Stromal cell of bone marrow (primary cell): ENCODE measurements around the gene TRAF7.
"Not testable (repeated sequence)": the region's sequence is repeated elsewhere in the genome, so short reads cannot be mapped to it uniquely, and the experiment has no call there.

ENCODE experiments used
- DNase-seq: peaks from one replicate; pipeline ENCODE4 v3.0.0-alpha.2; 2012; ENCODE audit warnings: low read depth

TRAF7 gene

DNA sequence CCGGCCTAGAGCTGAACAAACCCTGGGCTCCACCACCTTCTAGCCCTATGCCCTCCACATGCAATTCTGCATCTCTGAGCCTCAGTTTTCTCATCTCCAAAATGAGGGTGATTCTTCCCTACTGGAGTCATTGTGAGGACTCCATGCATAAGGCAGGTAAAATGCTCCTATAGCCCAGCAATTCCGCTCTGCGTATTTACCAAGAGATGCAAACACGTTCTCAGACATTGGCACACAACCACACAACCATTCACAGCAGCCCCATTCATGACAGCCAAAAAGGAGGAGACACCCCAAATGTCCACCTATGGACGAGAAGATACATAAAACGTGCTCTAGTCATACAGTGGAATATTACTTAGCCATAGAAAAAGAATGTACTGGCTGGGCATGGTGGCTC lies 44.7 kb downstream of the TRAF7 start:
- no peak for DNase-seq

DNA sequence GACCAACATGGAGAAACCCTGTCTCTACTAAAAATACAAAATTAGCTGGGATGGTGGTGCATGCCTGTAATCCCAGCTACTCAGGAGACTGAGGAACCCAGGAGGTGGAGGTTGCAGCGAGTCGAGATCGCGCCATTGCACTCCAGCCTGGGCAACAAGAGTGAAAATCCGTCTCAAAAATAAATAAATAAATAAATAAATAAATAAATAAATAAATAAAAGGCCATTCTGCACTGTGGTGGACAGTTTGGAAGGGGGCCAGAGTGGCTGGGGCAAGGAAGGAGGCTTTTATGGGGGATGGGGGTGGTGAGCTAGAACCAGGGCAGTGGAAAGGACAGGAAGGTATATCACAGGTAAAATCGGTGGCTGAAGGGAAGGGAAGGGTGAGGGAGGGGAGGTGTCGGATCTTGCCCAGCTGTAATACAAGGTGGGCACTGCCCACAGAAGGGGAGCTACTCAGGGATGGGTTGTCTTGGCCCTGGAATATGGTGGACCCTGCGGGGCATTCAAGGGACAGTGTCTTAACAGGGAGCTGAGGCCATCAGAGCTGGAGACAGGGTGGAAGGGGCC lies 47.6 kb downstream of the TRAF7 start:
- not testable (repeated sequence) for DNase-seq

DNA sequence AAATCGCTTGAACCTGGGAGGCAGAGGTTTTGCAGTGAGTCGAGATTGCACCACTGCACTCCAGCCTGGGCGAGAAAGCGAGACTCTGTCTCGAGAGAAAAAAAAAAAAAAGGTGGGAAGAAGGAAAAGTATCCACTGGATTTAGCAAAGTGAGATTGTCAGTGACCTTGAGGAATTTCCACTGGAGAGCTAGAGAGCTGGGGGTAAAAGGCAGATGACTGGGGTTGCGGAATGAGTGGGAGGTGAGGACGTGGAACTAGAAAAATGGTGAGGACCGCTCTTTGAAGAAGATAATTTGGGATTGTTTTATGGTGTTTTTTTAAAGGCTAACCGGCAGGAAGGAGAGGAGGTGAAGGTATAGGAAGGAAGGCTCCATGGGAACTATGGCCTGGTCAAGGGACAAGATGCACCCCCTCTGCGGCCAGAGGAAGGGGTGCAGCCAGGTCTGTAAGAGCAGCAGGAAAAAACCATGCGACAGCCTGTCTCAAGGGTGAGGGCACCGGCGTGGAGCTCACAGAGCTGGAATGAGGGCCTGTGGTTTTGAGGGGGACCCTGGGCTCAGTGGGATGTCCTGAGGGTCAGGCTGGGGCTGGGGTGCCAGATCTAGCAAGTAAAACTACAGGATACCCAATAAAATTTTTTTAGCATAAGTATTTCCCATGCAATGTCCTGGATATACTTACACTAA lies 49.0 kb downstream of the TRAF7 start:
- no peak for DNase-seq

DNA sequence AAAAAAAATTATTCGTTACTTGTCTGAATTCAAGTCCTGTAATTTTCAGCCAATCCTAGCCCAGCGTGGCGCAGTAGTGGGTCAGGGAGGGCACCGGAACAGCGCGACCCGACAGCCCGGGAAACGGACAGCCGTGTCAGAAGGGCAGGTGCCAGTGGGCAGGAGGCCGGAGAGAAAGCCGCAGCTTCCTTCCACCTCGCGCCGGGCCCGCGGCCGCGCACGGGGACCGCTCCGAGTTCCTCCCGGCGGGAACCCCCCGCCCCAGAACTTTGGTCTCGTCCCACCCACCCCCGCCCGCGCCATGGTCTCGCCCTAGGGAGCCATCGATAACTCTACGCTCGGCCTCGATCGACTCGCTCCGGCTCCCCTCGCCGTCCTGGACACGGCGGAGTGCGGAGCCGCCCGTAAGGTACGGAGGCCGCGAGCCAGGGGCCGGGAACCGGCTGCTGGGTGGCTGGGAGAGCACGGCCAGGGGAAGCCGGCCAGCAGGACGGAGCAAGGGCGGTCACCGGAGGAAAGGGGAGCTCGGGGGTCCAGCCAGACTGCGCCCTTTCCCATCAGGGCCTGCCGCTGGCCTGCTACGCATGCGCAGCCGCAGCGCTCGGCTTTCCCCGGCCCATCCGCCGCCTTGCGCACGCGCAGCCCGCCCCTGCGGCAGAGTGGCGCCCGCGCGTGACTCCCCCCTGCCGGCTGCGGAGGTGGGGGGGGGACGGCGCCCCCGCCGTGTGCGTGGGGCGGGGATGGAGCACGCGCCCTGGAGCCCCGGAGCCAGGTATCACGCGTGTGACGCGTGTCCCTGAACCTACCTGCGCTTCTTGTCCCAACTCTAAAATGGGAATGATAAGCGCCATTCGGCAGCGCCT lies 49.8 kb downstream of the TRAF7 start, which contains the start of gene MLST8:
Gene MLST8 (plus strand): TSS at position 351 of the 863 bp plus-strand sequence. CDS start 632 bp downstream, outside the sequence.
- DNase-seq, result peak; percentile 61

DNA sequence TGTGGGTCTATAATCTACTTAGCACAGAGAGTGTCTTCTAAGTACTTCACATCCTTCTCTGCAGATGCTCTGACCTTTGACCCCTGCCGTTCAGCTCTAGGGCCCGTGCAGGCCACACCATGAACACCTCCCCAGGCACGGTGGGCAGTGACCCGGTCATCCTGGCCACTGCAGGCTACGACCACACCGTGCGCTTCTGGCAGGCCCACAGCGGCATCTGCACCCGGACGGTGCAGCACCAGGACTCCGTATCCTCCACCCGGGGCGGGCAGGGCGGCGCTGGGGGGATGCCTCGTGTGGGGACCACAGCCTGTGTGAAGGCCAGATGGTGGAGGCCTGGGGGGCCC lies 50.4 kb downstream of the TRAF7 start:
- DNase-seq, result no peak

DNA sequence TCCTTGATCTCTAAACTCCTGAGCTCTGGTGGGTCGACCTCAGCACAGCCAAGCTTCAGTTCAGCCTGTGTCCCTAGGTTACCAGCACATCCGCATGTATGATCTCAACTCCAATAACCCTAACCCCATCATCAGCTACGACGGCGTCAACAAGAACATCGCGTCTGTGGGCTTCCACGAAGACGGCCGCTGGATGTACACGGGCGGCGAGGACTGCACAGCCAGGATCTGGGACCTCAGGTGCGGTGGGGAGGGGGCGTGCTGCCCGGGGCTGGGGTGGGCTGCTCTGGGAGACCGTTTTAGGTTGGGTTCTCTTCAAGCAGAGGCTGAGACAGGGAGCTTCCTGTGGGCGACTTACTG lies 50.8 kb downstream of the TRAF7 start:
- no peak for DNase-seq

DNA sequence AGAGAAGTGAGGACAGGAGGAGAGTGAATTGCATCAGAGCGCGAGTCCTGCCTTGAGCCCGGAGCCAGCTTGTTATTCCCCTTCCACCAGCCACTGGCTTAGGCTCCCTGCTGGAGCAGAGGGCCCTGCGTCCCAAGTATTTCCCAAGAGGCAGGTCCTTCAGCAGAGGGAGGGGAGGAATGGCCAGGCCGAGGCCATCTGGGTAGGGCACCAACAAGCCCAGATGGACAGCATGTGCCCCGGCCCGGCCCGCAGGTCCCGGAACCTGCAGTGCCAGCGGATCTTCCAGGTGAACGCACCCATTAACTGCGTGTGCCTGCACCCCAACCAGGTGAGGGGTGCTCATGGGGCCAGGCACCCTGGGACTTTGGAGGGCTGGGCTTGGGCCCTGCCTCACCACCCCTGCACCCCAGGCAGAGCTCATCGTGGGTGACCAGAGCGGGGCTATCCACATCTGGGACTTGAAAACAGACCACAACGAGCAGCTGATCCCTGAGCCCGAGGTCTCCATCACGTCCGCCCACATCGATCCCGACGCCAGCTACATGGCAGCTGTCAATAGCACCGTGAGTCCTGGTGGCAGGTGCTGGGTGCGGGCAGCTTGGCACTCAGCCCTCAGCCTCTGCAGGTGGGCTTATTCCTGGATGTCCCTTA lies 51.3 kb downstream of the TRAF7 start:
- DNase-seq, result no peak

DNA sequence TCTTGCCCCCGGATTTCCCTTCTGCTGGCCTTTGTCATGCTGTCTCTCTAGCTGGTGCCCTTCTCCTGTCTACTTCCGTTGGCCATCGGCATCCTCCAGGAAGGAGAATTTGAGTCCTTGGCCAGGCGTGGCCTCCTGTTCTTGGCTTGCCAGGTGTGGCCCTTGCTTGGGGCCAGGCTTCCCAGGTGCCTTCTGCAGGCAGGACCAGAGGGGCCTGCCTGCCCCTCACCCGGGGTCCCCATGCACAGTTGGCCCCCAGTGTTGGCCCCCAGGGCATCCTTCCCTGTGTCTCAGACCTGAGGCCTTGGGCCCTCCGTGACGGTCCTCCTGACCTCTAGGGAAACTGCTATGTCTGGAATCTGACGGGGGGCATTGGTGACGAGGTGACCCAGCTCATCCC lies 52.3 kb downstream of the TRAF7 start:
- DNase-seq, result no peak

DNA sequence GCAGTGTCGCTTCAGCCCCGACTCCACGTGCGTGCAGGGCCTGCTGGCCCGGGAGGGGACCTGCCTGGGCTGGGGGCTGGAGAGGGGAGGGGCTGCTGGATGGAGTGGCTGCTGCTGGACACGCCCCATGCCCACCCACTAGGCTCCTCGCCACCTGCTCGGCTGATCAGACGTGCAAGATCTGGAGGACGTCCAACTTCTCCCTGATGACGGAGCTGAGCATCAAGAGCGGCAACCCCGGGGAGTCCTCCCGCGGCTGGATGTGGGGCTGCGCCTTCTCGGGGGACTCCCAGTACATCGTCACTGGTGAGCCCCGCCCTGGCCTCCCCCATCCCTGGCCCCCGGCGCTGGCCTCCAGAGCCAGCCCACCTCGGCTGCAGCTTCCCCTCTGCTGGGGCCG lies 52.7 kb downstream of the TRAF7 start:
- no peak for DNase-seq

DNA sequence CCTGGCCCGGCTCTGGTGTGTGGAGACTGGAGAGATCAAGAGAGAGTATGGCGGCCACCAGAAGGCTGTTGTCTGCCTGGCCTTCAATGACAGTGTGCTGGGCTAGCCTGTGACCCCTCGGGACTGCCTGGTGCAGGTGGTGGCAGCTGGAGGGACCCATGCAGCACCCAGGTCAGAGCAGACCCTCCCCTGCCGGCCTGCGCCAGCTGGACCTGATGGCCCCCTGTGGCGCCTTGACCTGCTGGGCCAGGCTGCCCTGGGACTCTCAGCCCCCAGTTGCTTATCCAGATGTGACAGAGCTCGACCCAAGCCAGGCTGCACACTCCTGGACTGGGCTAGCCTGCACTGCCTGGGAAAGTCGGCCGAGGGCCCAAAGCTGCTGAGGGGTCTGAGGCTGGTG lies 53.2 kb downstream of the TRAF7 start:
- DNase-seq, result no peak

DNA sequence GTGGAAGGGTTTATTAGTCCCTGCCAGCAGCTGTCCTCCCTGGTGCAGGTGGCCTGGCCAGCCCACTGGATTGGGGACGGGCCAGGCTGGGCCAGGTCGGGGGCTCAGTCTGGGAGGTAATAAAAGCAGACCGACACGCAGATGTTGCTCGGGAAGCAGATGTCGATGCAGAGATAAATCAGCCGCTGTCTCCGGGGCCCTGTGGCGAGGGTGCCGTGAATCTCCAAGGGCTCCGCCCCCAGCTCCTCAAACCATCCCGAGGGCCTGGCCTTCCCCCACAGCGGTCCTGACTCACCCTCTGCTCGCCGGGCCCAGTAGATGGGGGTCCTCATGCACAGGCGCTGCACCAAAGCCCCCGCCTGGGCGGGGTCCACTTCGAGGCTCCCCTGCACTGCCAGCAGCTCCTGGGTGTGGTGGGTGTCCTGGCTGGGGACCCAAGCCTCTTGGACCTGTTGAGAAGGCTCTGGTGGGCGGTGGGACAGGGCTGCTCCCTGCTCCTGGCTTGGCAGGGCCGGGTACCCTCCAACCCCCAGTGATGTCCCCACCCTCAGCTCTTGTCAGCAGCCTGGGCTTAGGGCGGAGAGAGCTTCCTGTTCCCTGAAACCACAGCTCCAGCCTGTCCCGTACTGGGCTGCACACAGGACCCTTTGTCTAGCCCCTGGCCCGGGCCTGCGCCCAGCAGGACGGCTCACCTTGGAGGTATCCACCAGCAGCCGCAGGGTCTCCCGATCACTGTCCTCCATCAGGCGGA lies 53.9 kb downstream of the TRAF7 start:
- DNase-seq, result no peak

DNA sequence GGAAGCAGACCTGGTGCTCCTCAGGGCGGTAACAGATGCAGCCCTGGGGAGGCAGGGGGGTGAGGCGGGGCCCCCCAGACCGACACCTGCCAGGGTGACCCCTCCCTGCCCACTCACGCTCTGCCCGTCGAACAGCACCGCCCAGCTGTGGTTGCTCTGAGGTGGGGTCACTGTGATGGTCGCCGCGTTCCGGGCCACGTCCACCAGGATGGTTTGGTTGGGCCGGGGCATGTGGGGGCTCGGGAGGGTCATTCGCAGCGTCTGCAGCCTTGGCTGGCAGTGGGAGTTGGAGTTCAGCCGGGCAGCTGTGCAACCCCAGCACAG lies 54.4 kb downstream of the TRAF7 start:
- no peak for DNase-seq

DNA sequence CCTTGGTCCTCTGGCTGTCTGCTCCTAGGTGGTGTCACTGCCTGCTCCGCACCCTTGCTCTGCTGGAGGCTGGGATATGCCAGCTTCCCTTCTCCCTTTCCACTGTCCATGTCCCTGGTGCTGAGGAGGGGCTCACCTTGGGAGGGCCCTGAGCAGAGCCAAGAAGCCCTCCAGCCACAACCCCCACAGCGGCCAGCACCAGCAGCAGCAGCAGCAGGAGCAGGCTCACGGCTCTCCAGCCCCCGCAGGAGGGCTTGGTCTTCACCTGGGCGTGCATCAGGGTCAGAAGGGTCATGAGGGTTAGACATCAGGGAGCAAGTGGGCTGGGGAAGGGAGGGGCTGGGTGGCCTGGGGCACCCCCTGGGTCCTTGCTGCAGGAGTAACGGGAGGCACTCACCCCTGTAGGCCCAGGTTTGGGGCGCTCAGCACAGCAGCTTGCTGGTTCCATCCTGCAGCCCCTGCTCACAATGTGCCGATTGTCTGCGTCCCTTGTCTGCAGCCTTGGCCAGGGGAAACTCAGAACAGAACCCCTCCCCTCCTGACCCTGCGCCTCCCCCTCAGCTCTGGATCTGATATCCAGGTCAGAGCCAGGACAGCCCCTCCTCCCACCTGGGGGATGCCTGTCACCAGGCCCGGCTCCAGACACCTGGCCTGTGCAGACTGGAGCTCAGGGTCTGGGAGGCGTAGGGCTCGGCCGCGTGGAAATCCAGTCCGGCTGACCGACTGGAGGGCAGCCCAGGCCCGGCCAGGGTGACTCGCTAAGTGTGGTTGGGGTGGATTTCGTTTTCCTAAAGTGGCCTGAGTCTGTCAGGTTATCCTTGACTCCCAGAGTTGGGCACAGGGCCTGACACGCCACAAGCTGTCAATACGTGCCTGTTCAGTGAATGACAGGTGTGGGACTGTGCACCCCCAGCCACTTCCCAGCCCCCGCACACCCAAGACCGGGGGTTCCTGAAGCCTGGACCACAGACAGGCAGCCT lies 55.1 kb downstream of the TRAF7 start, which contains the start of gene BRICD5:
Gene BRICD5 (minus strand): TSS at position 478 of the 980 bp plus-strand sequence. CDS start 30 bp downstream, at position 448.
- no peak for DNase-seq

DNA sequence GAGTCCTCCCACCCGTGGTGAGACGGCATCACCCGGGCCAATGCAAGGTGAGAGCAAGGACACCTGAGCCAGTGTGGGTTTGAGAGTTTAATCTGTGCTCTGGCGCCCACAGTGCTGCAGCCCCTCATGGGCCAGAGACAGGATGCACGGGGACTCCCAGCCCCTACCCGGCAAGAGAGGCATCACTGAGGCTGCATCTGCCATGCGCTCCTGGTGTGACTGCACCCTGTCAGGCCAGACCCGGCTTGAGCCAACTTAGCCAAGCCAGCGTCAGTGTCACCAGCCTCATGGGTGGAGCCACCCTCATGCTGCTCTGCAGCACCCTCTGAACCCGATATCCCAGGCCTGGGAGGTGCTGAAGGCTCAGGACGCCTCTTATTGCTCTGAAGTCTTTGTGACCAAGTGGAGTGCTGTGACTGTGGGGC lies 56.4 kb downstream of the TRAF7 start:
- DNase-seq, result no peak

DNA sequence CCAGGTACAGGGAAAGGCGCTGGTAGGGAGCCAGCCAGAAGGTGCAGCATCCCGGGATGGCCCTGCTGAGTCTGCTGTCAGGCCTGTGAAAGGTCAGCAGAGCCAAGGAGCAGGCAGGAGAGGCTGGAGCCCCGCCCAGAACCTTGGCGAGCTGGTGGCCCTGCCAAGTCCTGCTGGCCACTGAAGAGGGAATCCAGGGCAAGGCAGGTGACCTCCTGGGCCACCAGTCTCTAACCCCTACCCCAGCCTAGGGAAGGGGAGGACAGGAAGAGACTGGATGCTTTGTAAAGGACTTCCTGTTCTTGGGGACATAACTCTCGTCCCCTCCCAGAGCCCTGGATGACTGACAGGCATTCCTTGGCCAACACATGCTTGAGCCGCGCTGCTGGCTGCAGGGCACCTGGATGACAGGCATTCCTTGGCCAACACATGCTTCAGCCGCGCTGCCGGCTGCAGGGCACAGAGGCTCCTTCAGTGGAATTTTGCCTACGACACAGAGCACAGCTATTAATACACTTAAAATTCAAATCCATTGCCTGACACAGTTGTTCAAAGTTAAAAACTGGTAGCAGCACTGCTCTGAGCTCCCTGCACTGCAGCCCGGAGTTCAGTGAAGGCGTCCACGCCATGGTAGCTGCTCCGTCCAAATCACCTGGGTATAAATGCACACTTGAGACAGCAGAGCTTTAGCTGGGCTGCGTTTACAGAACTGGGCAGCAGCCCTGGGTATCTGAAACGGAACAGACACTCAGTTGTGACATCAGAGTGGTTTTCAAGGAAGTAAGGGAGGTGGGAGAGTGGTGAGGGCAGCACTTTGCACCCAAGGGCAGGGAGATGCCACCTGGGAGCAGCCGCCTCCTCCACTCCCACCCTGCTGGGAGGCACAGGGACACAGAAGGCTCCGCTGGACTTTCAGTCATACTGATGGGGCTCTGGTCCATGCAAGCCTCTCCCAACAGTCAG lies 57.1 kb downstream of the TRAF7 start:
- DNase-seq, result no peak

DNA sequence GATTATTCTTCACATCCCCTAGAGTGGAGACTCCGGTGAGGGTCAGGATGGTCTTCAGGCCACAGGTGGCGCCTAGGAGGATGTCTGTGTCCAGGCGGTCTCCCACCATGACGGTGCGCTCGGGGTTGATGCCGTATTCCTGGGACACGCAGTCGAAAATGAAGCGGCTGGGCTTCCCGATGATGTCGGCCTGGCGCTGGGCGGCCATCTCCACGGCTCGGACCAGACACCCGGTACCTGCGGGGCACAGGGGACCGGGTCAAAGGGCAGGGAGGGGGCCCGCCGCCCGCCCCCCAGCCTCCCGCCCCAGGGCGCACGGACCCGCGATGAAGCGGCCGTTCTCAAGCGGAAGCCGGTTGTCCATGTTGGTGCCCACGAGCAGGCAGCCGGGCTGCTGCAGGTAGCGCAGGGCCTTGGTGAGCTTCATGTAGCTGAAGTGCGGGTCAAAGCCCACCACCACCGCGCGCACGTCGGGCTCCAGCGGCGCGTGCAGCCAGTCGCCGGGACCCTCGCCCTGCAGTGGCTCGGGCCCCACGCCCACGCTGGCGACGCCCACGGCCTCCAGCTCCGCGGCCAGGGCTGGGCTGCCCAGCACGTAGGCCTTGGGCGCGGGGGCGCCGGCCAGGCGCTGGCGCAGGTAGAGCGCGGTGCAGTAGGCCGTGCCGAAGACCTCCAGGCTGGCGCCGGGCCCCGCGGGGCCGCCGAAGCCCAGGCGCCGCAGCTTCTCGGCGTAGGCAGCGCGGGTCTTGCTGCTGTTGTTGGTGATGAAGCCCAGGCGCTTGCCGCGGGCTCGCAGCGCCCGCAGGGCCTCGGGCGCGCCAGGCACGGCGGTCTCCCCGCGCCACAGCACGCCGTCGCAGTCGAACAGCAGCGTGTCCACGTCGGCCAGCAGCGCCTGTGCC lies 58.5 kb downstream of the TRAF7 start:
- DNase-seq, result no peak

DNA sequence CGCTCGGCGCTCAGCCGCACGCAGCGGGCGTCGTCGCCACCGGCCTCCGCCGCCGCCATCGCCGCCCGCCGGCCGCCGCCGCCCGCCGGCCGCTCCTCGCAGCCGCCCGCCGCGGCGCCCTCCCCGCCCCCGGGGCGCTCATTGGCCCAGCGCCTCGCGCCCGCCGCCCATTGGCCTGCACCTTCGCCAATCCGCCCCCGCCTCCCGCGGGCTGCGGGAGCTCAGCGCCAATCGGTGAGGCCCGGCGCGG lies 59.1 kb downstream of the TRAF7 start, which contains the start of gene PGP:
Gene PGP (minus strand): TSS at position 122 of the 250 bp plus-strand sequence. CDS start 63 bp downstream, at position 59.
- no peak for DNase-seq

DNA sequence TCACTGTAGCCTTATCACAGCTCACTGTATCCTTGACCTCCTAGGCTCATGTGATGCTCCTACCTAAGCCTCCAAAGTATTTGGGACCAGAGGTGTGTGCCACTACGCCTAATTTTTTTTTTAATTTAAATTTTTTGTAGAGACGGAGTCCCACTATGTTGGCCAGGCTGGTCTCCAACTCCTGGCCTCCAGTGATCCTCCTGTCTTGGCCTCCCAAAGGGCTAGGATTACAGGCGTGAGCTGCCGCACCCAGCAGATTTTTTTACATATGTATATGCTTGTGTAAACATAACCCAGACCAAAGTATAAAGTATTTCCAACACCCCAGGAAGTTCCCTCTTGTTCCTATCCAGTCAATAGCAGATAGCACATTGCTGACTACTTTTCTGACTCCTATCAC lies 60.7 kb downstream of the TRAF7 start:
- no peak for DNase-seq
